ENCODE measurements around the gene PIK3C2G.
"Not testable (repeated sequence)": the region's sequence is repeated elsewhere in the genome, so short reads cannot be mapped to it uniquely, and the experiment has no call there.

PIK3C2G gene

GRCh38 chr12:18655351-18655750 lies 394.0 kb downstream of the PIK3C2G start:
- no peak for DNase-seq

GRCh38 chr12:18658179-18658578 lies 396.9 kb downstream of the PIK3C2G start:
- no peak for DNase-seq

GRCh38 chr12:18658829-18659228 lies 397.5 kb downstream of the PIK3C2G start:
- DNase-seq, result no peak

GRCh38 chr12:18676141-18676540 lies 414.8 kb downstream of the PIK3C2G start:
- no peak for DNase-seq

- DNase-seq, result no peak
Observed at GRCh38 chr12:18676996-18677588, 415.8 kb downstream of the PIK3C2G start.

- DNase-seq, result no peak
Observed at GRCh38 chr12:18681818-18682217, 420.5 kb downstream of the PIK3C2G start.

- peak; percentile 24 to 48 for DNase-seq
Observed at GRCh38 chr12:18683327-18684013, 422.2 kb downstream of the PIK3C2G start.

GRCh38 chr12:18684430-18684829 lies 423.1 kb downstream of the PIK3C2G start:
- DNase-seq, result peak in 1 of 2 donors; percentile 53

- no peak for DNase-seq
Observed at GRCh38 chr12:18689771-18690170, 428.5 kb downstream of the PIK3C2G start.

- DNase-seq, result no peak
Observed at GRCh38 chr12:18690653-18691052, 429.3 kb downstream of the PIK3C2G start.

GRCh38 chr12:18693986-18694385 lies 432.7 kb downstream of the PIK3C2G start:
- not testable (repeated sequence) for DNase-seq

GRCh38 chr12:18696971-18697602 lies 435.8 kb downstream of the PIK3C2G start:
- DNase-seq, result no peak

Data from inflammatory macrophage (primary cell).